Measurements from ENCODE around the gene RNASEL. TPM values are rescaled to one million over a fixed set of nuclear protein-coding genes. Genes with fewer than 3 reads are reported as not detected.
A peak's percentile ranks its signal among the peaks of the same experiment; 100 is the strongest.

RNASEL gene
- total and polyA plus RNA-seq, 4 donors = 3.7 to 14.8 (median 9.0) TPM

- H3K4me3 ChIP-seq = no peak overlapping the region
- no peak overlapping the region for H3K9ac ChIP-seq (ENCODE audit: insufficient read depth in 1 of 2, low read length in 2 of 2)
- H3K4me1 ChIP-seq (ENCODE audit: control insufficient read depth in 5 of 5, insufficient read depth in 5 of 5, low read length in 5 of 5) = peaks cover 0 to 18% (median 7%) of the 10 kb centered on the region in 5 donors
- WGBS, 2 donors = 95 to 96% methylated on average over 8 of the region's 8 CpGs
- no peaks in the 10 kb centered on the region for H3K36me3 ChIP-seq (ENCODE audit: control insufficient read depth in 4 of 4, insufficient read depth in 4 of 4, low read length in 4 of 4)
- peaks cover 0 to 7% (median under 1%) of the 10 kb centered on the region in 3 donors for H3K27me3 ChIP-seq (ENCODE audit: control insufficient read depth in 3 of 3, insufficient read depth in 3 of 3, low read length in 2 of 3)
- TF ChIP-seq, protein P1, sequence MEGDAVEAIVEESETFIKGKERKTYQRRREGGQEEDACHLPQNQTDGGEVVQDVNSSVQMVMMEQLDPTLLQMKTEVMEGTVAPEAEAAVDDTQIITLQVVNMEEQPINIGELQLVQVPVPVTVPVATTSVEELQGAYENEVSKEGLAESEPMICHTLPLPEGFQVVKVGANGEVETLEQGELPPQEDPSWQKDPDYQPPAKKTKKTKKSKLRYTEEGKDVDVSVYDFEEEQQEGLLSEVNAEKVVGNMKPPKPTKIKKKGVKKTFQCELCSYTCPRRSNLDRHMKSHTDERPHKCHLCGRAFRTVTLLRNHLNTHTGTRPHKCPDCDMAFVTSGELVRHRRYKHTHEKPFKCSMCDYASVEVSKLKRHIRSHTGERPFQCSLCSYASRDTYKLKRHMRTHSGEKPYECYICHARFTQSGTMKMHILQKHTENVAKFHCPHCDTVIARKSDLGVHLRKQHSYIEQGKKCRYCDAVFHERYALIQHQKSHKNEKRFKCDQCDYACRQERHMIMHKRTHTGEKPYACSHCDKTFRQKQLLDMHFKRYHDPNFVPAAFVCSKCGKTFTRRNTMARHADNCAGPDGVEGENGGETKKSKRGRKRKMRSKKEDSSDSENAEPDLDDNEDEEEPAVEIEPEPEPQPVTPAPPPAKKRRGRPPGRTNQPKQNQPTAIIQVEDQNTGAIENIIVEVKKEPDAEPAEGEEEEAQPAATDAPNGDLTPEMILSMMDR (IDR thresholded peaks at IDR 0.05; ENCODE audit: control extremely low read depth, extremely low read depth) = no peak
- H3K9me3 ChIP-seq (ENCODE audit: control insufficient read depth in 4 of 4, insufficient read depth in 3 of 4, low read length in 3 of 4) = no peaks in the 10 kb centered on the region
- H3K27ac ChIP-seq (ENCODE audit: low read depth in 1 of 2, low read length in 1 of 2) = no peak overlapping the region
- ATAC-seq (ENCODE audit: insufficient read depth, low FRiP score) (no peak), DNase-seq (no peak)
Measured at GRCh38 chr1:182611787-182612186, 22.7 kb upstream of the RNASEL start.

- peaks cover 0 to 7% (median 0%) of the 10 kb centered on the region in 3 donors for H3K27me3 ChIP-seq (ENCODE audit: control insufficient read depth in 3 of 3, insufficient read depth in 3 of 3, low read length in 2 of 3)
- no peak for ATAC-seq (ENCODE audit: insufficient read depth, low FRiP score)
- TF ChIP-seq, protein P1 (IDR thresholded peaks at IDR 0.05; ENCODE audit: control extremely low read depth, extremely low read depth) = no peak
- no peaks in the 10 kb centered on the region for H3K36me3 ChIP-seq (ENCODE audit: control insufficient read depth in 4 of 4, insufficient read depth in 4 of 4, low read length in 4 of 4)
- H3K9me3 ChIP-seq (ENCODE audit: control insufficient read depth in 4 of 4, insufficient read depth in 3 of 4, low read length in 3 of 4) = no peaks in the 10 kb centered on the region
- WGBS, 2 donors = 80 to 92% methylated on average over 1 of the region's 1 CpG
- no peak overlapping the region for H3K4me3 ChIP-seq
- no peak overlapping the region for H3K9ac ChIP-seq (ENCODE audit: insufficient read depth in 1 of 2, low read length in 2 of 2)
- peaks cover 0 to 17% (median 7%) of the 10 kb centered on the region in 5 donors for H3K4me1 ChIP-seq (ENCODE audit: control insufficient read depth in 5 of 5, insufficient read depth in 5 of 5, low read length in 5 of 5)
- no peak for DNase-seq
- H3K27ac ChIP-seq (ENCODE audit: low read depth in 1 of 2, low read length in 1 of 2) = no peak overlapping the region
Measured at GRCh38 chr1:182611326-182611725, 22.3 kb upstream of the RNASEL start.

GRCh38 chr1:182610606-182611194 is 21.6 kb upstream of the RNASEL start:
- ATAC-seq (ENCODE audit: insufficient read depth, low FRiP score) (no peak), DNase-seq (peak in 1 of 3 donors; percentile 29)
- peaks cover 0 to 11% (median 4%) of the 10 kb centered on the region in 5 donors for H3K4me1 ChIP-seq (ENCODE audit: control insufficient read depth in 5 of 5, insufficient read depth in 5 of 5, low read length in 5 of 5)
- TF ChIP-seq, protein P1 (IDR thresholded peaks at IDR 0.05; ENCODE audit: control extremely low read depth, extremely low read depth) = no peak
- WGBS, 2 donors = 83 to 92% methylated on average over 6 of the region's 6 CpGs
- H3K9ac ChIP-seq (ENCODE audit: insufficient read depth in 1 of 2, low read length in 2 of 2) = no peak overlapping the region
- no peaks in the 10 kb centered on the region for H3K9me3 ChIP-seq (ENCODE audit: control insufficient read depth in 4 of 4, insufficient read depth in 3 of 4, low read length in 3 of 4)
- H3K27ac ChIP-seq (ENCODE audit: low read depth in 1 of 2, low read length in 1 of 2) = no peak overlapping the region
- no peaks in the 10 kb centered on the region for H3K36me3 ChIP-seq (ENCODE audit: control insufficient read depth in 4 of 4, insufficient read depth in 4 of 4, low read length in 4 of 4)
- peaks cover 0 to 5% (median 0%) of the 10 kb centered on the region in 3 donors for H3K27me3 ChIP-seq (ENCODE audit: control insufficient read depth in 3 of 3, insufficient read depth in 3 of 3, low read length in 2 of 3)
- H3K4me3 ChIP-seq = no peak overlapping the region

Measured in lung (tissue), 12 donors.